ENCODE data around the gene SEMA5A.

SEMA5A gene

DNA sequence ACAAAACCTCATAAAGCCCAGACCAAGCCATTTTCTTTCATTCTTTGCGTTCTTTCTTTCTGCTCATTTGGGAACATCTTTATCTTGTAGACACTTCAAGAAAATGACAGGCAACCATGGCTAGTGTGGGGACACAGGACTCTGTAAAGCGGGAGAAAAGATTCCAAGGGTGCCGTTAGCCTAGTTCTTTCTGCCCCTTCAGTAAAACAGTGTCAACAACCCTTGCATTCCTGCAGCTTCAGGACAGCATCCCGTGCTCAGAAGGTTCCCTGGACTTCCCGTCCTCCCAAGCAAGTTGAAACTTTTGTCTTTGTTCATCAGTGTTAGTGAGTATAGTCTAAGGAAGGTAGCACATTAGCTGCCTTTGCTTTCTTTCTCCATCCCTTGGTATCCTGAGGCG lies 42.4 kb upstream of the SEMA5A start:
- ChIA-PET POLR2A (no interaction called here), CTCF (no interaction called here)
- TF ChIP-seq ZNF707 (tag by site-specific recombination; IDR thresholded peaks at IDR 0.05) (no peak), ZNF626 (tag by site-specific recombination; IDR thresholded peaks at IDR 0.05) (no peak), ZNF654 (tag by site-specific recombination; IDR thresholded peaks at IDR 0.05; ENCODE audit: low read depth) (no peak), ZNF624 (tag by site-specific recombination; IDR thresholded peaks at IDR 0.05) (no peak), REST (tag by site-specific recombination; IDR thresholded peaks at IDR 0.05) (no peak), PRDM6 (tag by site-specific recombination; IDR thresholded peaks at IDR 0.05) (no peak), FEZF1 (tag by site-specific recombination; IDR thresholded peaks at IDR 0.05) (no peak)
- TF ChIP-seq, protein P1, sequence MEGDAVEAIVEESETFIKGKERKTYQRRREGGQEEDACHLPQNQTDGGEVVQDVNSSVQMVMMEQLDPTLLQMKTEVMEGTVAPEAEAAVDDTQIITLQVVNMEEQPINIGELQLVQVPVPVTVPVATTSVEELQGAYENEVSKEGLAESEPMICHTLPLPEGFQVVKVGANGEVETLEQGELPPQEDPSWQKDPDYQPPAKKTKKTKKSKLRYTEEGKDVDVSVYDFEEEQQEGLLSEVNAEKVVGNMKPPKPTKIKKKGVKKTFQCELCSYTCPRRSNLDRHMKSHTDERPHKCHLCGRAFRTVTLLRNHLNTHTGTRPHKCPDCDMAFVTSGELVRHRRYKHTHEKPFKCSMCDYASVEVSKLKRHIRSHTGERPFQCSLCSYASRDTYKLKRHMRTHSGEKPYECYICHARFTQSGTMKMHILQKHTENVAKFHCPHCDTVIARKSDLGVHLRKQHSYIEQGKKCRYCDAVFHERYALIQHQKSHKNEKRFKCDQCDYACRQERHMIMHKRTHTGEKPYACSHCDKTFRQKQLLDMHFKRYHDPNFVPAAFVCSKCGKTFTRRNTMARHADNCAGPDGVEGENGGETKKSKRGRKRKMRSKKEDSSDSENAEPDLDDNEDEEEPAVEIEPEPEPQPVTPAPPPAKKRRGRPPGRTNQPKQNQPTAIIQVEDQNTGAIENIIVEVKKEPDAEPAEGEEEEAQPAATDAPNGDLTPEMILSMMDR (tag by site-specific recombination; IDR thresholded peaks at IDR 0.05): no peak
- Histone ChIP-seq H3K4me3 (ENCODE audit: low read depth, low read length) (no peak overlapping the region), H3K36me3 (ENCODE audit: control insufficient read depth in 2 of 2, insufficient read depth in 1 of 2, low read length in 2 of 2) (no peaks in the 10 kb centered on the region), H3K27ac (ENCODE audit: extremely low read depth, low read depth, low read length) (no peak overlapping the region), H3K4me1 (ENCODE audit: control insufficient read depth, insufficient read depth, low read length) (no peaks in the 10 kb centered on the region), H3K9me3 (ENCODE audit: control insufficient read depth, insufficient read depth, low read depth, low read length) (no peaks in the 10 kb centered on the region)

DNA sequence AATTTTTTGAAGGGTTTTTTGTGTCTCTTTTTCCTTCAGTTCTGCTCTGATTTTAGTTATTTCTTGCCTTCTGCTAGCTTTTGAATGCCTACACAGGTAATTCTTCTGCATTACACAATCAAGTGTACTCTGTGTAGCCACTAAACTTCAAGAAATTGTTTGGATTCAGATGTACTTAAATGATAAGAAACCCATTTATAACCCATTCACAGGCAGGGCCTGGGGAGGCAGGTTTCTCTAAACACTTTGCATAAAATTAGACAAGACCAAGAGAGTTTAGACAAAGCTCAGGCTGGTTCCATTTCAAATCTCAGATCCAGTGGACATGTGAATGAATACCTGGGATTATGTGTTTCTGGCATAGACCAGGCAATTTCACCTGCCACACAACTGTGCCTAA lies 41.3 kb upstream of the SEMA5A start:
- Histone ChIP-seq H3K9me3 (ENCODE audit: control insufficient read depth, insufficient read depth, low read depth, low read length) (no peaks in the 10 kb centered on the region), H3K36me3 (ENCODE audit: control insufficient read depth in 2 of 2, insufficient read depth in 1 of 2, low read length in 2 of 2) (no peaks in the 10 kb centered on the region), H3K27ac (ENCODE audit: extremely low read depth, low read depth, low read length) (no peak overlapping the region), H3K4me1 (ENCODE audit: control insufficient read depth, insufficient read depth, low read length) (no peaks in the 10 kb centered on the region), H3K4me3 (ENCODE audit: low read depth, low read length) (no peak overlapping the region)
- TF ChIP-seq ZNF175 (tag by site-specific recombination; IDR thresholded peaks at IDR 0.05): no peak
- TF ChIP-seq ZNF670 (tag by site-specific recombination; IDR thresholded peaks at IDR 0.05; ENCODE audit: low read depth): no peak
- TF ChIP-seq, protein P1 (tag by site-specific recombination; IDR thresholded peaks at IDR 0.05): no peak
- TF ChIP-seq ZNF16 (tag by site-specific recombination; IDR thresholded peaks at IDR 0.05; ENCODE audit: low read depth): no peak
- TF ChIP-seq ZNF558 (tag by site-specific recombination; IDR thresholded peaks at IDR 0.05): no peak
- no peak for TF ChIP-seq SETDB1 (IDR thresholded peaks at IDR 0.05; ENCODE audit: insufficient read length, low read length)
- TF ChIP-seq REPIN1 (tag by site-specific recombination; IDR thresholded peaks at IDR 0.05; ENCODE audit: low read depth): no peak
- TF ChIP-seq ZNF114 (tag by site-specific recombination; IDR thresholded peaks at IDR 0.05): no peak
- POLR2A ChIA-PET: no interaction called here
- CTCF ChIA-PET: interaction anchor here (0.7 kb wide), 1 partner anchor 43 kb away, joined by 3 read pairs; no protein-coding TSS in a partner anchor
